Mesendoderm (in vitro differentiated cells): ENCODE data around the gene RPL4. TPM values are rescaled to one million over a fixed set of nuclear protein-coding genes. Genes with fewer than 3 reads are reported as not detected.
A peak's percentile ranks its signal among the peaks of the same experiment; 100 is the strongest.

Experiments used
- DNase-seq: peaks from one replicate; pipeline ENCODE4 v3.0.0; 2013
- H2AK5ac ChIP-seq: 2 replicates; pipeline ENCODE4 v1.6.1; 2013; ENCODE audit warnings: low read length, inconsistent platforms
- H2BK120ac ChIP-seq: 2 replicates; pipeline ENCODE4 v1.6.1; 2013; ENCODE audit warnings: low read depth, mild to moderate bottlenecking, low read length, moderate library complexity, mixed read lengths
- H2BK15ac ChIP-seq: replicated peaks from 2 replicates; pipeline ENCODE4 v1.6.1; 2013; ENCODE audit warnings: low read depth, mild to moderate bottlenecking, moderate library complexity
- H2BK5ac ChIP-seq: 2 replicates; pipeline ENCODE4 v1.6.1; 2013; ENCODE audit warnings: low read length, inconsistent platforms
- H3K18ac ChIP-seq: 2 replicates; pipeline ENCODE4 v1.6.1; 2013; ENCODE audit warnings: mild to moderate bottlenecking, low read length, mixed read lengths
- H3K23ac ChIP-seq: one replicate; pipeline ENCODE4 v1.6.1; 2013; ENCODE audit warnings: low read length
- H3K27ac ChIP-seq: 2 replicates; pipeline ENCODE4 v1.5.1; 2013; ENCODE audit warnings: low read depth, mild to moderate bottlenecking, inconsistent platforms, low read length, moderate library complexity
- H3K27me3 ChIP-seq: 2 replicates; pipeline ENCODE4 v1.6.1; 2013; ENCODE audit warnings: low read length, control low read depth, mild to moderate bottlenecking, inconsistent platforms; ENCODE audit not compliant: insufficient read depth, poor library complexity
- H3K36me3 ChIP-seq: 2 replicates; pipeline ENCODE4 v1.6.1; 2013; ENCODE audit warnings: low read length, inconsistent platforms; ENCODE audit not compliant: control insufficient read depth, insufficient read depth
- H3K4ac ChIP-seq: one replicate; pipeline ENCODE4 v1.6.1; 2013; ENCODE audit warnings: low read depth, mild to moderate bottlenecking, low read length, moderate library complexity
- H3K4me1 ChIP-seq: 2 replicates; pipeline ENCODE4 v1.6.1; 2013; ENCODE audit warnings: low read depth, low read length, inconsistent platforms; ENCODE audit not compliant: control insufficient read depth
- H3K4me2 ChIP-seq: 2 replicates; pipeline ENCODE4 v1.6.1; 2013; ENCODE audit warnings: low read length
- H3K4me3 ChIP-seq: 2 replicates; pipeline ENCODE4 v1.5.1; 2013; ENCODE audit warnings: mild to moderate bottlenecking, low read length
- H3K56ac ChIP-seq: one replicate; pipeline ENCODE4 v1.6.1; 2013; ENCODE audit warnings: low read length
- H3K79me1 ChIP-seq: 2 replicates; pipeline ENCODE4 v1.6.1; 2013; ENCODE audit warnings: low read length, inconsistent platforms
- H3K79me2 ChIP-seq: 2 replicates; pipeline ENCODE4 v1.6.1; 2013; ENCODE audit warnings: mild to moderate bottlenecking, low read length; ENCODE audit not compliant: control insufficient read depth, insufficient read depth
- H3K9ac ChIP-seq: 2 replicates; pipeline ENCODE4 v1.6.1; 2013; ENCODE audit warnings: low read length, inconsistent platforms
- H4K5ac ChIP-seq: one replicate; pipeline ENCODE4 v1.6.1; 2013; ENCODE audit warnings: low read length
- H4K8ac ChIP-seq: one replicate; pipeline ENCODE4 v1.6.1; 2013; ENCODE audit warnings: low read depth, mild to moderate bottlenecking, control low read depth, low read length, moderate library complexity
- WGBS: extraction: QIAGEN DNeasy Blood & Tissue Kit; methylation state at CpG from one replicate; pipeline ENCODE4 v1.1.7; 2013; ENCODE audit warnings: low lambda C conversion rate, missing lambda C conversion rate; ENCODE audit not compliant: insufficient coverage; ENCODE audit errors: extremely low coverage; 5-methylcytosine and 5-hydroxymethylcytosine counted together
- polyA plus RNA-seq, 2 experiments: library from polyadenylated mRNA; stranded (reverse); fragments of 200-250 nt; gene quantifications; one replicate each; pipeline ENCODE4 v1.2.3, GENCODE V29; 2013

RPL4 gene
- 3,121 TPM for polyA plus RNA-seq (2013, experiment 1 of 2)
- 3,136 TPM for polyA plus RNA-seq (2013, experiment 2 of 2)

DNA sequence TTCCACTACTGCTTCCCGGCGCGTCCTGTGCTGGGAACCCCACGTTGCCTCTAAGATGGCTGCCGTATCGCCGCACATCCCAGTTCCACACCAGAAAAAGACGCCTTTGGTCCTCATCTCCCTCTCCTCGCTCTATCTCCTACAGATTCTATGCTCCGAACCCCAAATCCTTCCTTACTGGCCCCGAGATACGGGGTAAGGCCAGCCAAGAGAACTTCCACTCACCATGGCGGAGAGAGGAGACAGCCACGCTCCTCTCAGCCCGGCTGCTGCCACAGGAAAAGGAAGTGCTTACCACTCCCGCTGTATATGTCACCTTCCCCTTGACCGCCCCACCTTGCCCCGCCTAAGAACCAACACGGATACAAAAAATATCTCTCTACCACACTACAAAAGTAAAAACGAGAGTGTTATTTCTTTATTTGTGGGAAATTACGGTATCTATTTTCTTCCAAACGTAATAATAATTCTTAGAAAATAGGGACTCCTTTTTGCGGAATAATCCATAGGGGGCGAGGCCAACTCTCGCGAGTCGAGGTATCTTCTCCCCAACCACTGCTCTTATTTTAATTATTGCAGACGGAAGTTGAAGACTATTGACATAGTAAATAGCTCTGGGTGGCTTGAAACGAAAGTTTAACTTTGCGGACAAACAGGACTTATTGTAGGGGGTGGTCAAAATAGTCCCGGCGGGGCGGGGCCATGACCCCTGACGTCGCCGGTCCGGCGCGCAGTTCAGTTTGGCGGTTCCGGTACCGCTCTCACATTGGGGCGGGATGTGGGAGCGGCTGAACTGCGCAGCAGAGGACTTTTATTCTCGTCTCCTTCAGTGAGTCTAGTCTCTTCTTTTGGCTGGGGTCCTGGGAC lies at the start of gene RPL4, which contains the start of gene ZWILCH:
Gene RPL4, minus strand, starts transcription at position 293 of the 867 bp plus-strand sequence. Its CDS starts 65 bp downstream, at position 228.
Gene ZWILCH, plus strand, starts transcription at position 764 of the 867 bp plus-strand sequence. Its CDS starts 13 bp downstream, at position 777.
- peaks cover 4% of the 10 kb centered on the region for H3K36me3 ChIP-seq

DNA sequence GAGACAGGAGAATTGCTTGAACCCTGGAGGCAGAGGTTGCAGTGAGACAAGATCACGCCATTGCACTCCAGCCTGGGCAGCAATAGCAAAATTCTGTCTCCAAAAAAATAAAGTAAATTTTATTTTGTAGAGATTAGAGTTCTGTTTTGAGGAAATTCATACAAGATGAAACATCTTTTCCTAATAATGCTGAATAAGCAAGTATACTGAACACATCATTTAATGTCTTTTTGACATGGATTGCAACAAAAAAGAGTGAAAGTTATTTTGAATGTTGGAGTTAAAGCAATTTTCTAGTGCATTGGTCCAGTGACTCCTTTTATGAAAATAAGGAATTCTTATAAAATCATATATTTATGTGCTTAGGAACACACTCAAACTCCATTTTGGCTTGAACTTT lies 40.6 kb upstream of the RPL4 start:
- no peak overlapping the region for H3K27ac ChIP-seq
- H2BK5ac ChIP-seq = no peak overlapping the region
- no peaks in the 10 kb centered on the region for H3K27me3 ChIP-seq
- no peak overlapping the region for H3K23ac ChIP-seq
- no peak overlapping the region for H3K4me3 ChIP-seq
- H3K4ac ChIP-seq = no peak overlapping the region
- no peaks in the 10 kb centered on the region for H3K36me3 ChIP-seq
- no CpG with 5 or more reads among the region's 1 CpG for WGBS
- DNase-seq = no peak
- no peak overlapping the region for H3K18ac ChIP-seq
- H3K79me2 ChIP-seq = no peaks in the 10 kb centered on the region
- no peak overlapping the region for H4K5ac ChIP-seq
- no peak overlapping the region for H3K56ac ChIP-seq
- H2BK15ac ChIP-seq = no peak overlapping the region
- H3K9ac ChIP-seq = no peak overlapping the region
- no peaks in the 10 kb centered on the region for H3K4me1 ChIP-seq
- H2BK120ac ChIP-seq = no peak overlapping the region
- no peak overlapping the region for H4K8ac ChIP-seq
- no peaks in the 10 kb centered on the region for H3K79me1 ChIP-seq
- H3K4me2 ChIP-seq = no peak overlapping the region
- no peak overlapping the region for H2AK5ac ChIP-seq

More for the DNA sequence above, at the start of gene RPL4, which contains the start of gene ZWILCH:
- H3K56ac ChIP-seq = peak within 1 kb of the TSS; percentile 99
- peak within 1 kb of the TSS; percentile 91 for H3K18ac ChIP-seq
- peak within 1 kb of the TSS; percentile 89 for H3K4me2 ChIP-seq
- peak within 1 kb of the TSS; percentile 98 for H2BK5ac ChIP-seq
- peak within 1 kb of the TSS; percentile 20 for H3K23ac ChIP-seq
- no peak within 1 kb of the TSS for H2BK15ac ChIP-seq
- WGBS = no CpG with 5 or more reads among the region's 46 CpGs
- peaks cover 6% of the 10 kb centered on the region for H3K79me1 ChIP-seq
- no peaks in the 10 kb centered on the region for H3K27me3 ChIP-seq
- H3K4me1 ChIP-seq = peaks cover 3% of the 10 kb centered on the region
- H3K9ac ChIP-seq = peak within 1 kb of the TSS; percentile 96
- H2AK5ac ChIP-seq = peak within 1 kb of the TSS; percentile 96
- no peak within 1 kb of the TSS for H4K8ac ChIP-seq
- H3K4me3 ChIP-seq = peak within 1 kb of the TSS; percentile 99
- peak within 1 kb of the TSS; percentile 80 for H3K27ac ChIP-seq
- peak within 1 kb of the TSS; percentile 95 for H3K4ac ChIP-seq
- no peak within 1 kb of the TSS for H2BK120ac ChIP-seq
- H4K5ac ChIP-seq = no peak within 1 kb of the TSS
- H3K79me2 ChIP-seq = peaks cover 46% of the 10 kb centered on the region
- peak; percentile 93 for DNase-seq

DNA sequence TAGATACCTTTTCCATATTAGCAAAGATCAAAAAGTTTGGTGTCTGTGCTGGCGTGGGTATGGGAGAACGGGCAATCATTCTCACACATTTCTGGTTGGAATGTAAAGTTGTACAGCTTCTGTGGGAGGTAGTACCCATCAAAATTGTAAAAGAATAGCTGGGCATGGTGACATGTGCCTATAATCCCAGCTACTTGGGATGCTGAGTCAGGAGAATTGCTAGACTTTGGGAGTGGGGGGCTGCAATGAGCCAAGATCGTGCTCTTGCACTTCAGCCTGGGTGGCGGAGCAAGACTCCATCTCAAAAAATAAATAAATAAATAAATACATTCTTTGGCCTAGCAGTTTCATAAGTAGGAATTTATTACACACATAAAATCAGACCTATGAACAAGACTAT lies 38.2 kb upstream of the RPL4 start:
- Histone ChIP-seq H3K18ac (no peak overlapping the region), H3K27me3 (no peaks in the 10 kb centered on the region), H3K4me2 (no peak overlapping the region), H2BK15ac (no peak overlapping the region), H3K56ac (no peak overlapping the region), H3K36me3 (peaks cover 1% of the 10 kb centered on the region), H4K8ac (no peak overlapping the region), H3K4ac (no peak overlapping the region), H2AK5ac (no peak overlapping the region), H3K4me3 (no peak overlapping the region), H4K5ac (no peak overlapping the region), H3K9ac (no peak overlapping the region), H2BK5ac (no peak overlapping the region), H3K4me1 (no peaks in the 10 kb centered on the region), H3K27ac (no peak overlapping the region), H3K79me1 (no peaks in the 10 kb centered on the region), H2BK120ac (no peak overlapping the region), H3K79me2 (no peaks in the 10 kb centered on the region), H3K23ac (no peak overlapping the region)
- DNase-seq = no peak
- no CpG with 5 or more reads among the region's 4 CpGs for WGBS

DNA sequence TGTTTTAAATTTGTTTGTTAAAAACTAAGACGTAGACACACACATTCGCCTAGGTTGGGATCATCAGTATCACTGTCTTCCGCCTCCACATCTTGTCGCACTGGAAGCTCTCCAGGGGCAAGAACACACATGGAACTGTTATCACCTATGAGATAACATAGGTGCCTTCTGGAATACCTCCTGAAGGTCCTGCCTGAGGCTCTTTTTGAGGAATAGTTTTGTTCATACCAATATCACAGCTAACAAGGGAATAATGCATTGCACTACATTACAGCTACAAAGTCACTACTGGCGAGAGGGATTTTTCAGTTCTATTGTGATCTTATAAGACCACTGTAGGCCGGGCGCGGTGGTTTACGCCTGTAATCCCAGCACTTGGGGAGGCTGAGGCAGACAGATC lies 30.4 kb upstream of the RPL4 start:
- Histone ChIP-seq H3K4me2 (no peak overlapping the region), H3K36me3 (peaks cover 1% of the 10 kb centered on the region)

DNA sequence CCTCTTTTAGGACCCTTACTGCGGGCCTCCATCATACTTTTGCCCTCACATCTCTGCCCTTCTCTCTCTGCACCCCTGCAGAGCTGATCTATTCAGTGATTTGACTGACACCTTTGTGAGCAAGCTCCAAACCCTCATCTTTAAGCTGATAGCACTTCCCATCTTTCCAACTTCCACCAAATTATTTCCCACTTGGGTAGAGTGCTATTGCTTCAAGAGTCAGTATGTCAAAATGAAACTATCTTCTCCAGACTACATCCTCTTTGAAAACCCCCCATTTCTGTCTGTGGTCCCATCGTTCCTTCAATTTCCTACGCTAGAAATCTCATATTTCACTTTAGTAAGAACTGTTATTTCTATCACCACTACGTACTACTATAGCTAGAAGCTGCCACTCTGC lies 20.2 kb upstream of the RPL4 start:
- no peaks in the 10 kb centered on the region for H3K79me1 ChIP-seq
- H2BK120ac ChIP-seq = no peak overlapping the region
- no peak overlapping the region for H3K4me3 ChIP-seq
- H3K9ac ChIP-seq = no peak overlapping the region
- H3K79me2 ChIP-seq = no peaks in the 10 kb centered on the region
- H3K56ac ChIP-seq = no peak overlapping the region
- H3K36me3 ChIP-seq = peaks cover 4% of the 10 kb centered on the region
- no peak overlapping the region for H4K8ac ChIP-seq
- H3K27me3 ChIP-seq = no peaks in the 10 kb centered on the region
- no peak for DNase-seq
- no CpG with 5 or more reads among the region's 4 CpGs for WGBS
- no peak overlapping the region for H3K18ac ChIP-seq
- no peaks in the 10 kb centered on the region for H3K4me1 ChIP-seq
- H2AK5ac ChIP-seq = no peak overlapping the region
- H3K23ac ChIP-seq = no peak overlapping the region
- H4K5ac ChIP-seq = no peak overlapping the region
- H2BK15ac ChIP-seq = no peak overlapping the region
- no peak overlapping the region for H3K27ac ChIP-seq
- no peak overlapping the region for H3K4ac ChIP-seq
- H2BK5ac ChIP-seq = no peak overlapping the region
- H3K4me2 ChIP-seq = no peak overlapping the region

More for the DNA sequence above, 30.4 kb upstream of the RPL4 start:
- H3K4me3 ChIP-seq = no peak overlapping the region
- H3K4me1 ChIP-seq = no peaks in the 10 kb centered on the region
- H4K8ac ChIP-seq = no peak overlapping the region
- H3K79me1 ChIP-seq = no peaks in the 10 kb centered on the region
- peak; percentile 2 for DNase-seq
- H3K4ac ChIP-seq = no peak overlapping the region
- no peaks in the 10 kb centered on the region for H3K79me2 ChIP-seq
- no peak overlapping the region for H2BK5ac ChIP-seq
- no peak overlapping the region for H3K9ac ChIP-seq
- no peak overlapping the region for H3K56ac ChIP-seq
- no peak overlapping the region for H3K18ac ChIP-seq
- H4K5ac ChIP-seq = no peak overlapping the region
- no peak overlapping the region for H2BK120ac ChIP-seq
- H2AK5ac ChIP-seq = no peak overlapping the region
- no peak overlapping the region for H2BK15ac ChIP-seq
- no peak overlapping the region for H3K27ac ChIP-seq
- WGBS = no CpG with 5 or more reads among the region's 9 CpGs
- no peaks in the 10 kb centered on the region for H3K27me3 ChIP-seq
- no peak overlapping the region for H3K23ac ChIP-seq
